GM21381 (cell line): Measurements from ENCODE around the gene HUS1.
"Not testable (repeated sequence)": the region's sequence is repeated elsewhere in the genome, so short reads cannot be mapped to it uniquely, and the experiment has no call there.

Experiments used
- ATAC-seq: cut with Tn5 transposase; IDR thresholded peaks from one replicate; pipeline ENCODE4 v1.9.1; 2021; ENCODE audit warnings: mild to moderate bottlenecking, moderate library complexity; ENCODE audit not compliant: unreplicated experiment

The HUS1 gene

DNA sequence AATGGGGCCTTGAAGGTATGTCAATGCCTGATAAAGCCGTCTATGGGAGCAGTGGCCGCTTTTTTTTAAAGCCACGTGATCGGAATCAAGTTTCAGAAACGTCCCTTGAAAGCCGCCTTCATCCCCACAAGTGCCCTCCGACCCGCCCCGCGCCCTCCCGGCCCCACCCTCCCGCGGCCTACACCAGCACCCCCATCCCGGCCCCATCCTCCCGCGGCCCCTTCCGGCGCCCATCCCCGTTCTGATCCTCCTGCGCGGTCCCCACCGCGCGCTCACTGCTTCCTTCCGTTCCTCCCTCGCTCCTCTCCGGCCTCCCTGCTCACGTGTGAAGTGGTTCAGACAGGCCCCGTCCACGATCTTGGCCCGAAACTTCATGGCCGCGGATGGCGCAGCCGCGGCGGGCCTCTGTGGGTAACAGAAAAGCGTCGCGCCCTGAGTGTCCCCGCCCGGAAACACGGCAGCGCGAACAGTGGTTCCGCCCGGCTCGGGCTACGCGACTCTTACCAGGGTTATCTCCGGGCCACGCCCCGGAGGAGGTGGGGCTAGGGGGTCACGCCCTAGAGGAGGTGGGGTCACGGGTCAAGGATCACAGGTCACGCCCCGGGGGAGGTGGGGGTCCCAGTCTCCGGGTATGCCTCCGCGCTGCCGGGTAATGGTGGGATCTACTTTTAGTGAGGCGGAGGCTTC is at the start of gene HUS1:
HUS1 (minus strand) TSS at position 471 of the 687 bp plus-strand sequence; CDS start at position 375, 96 bp downstream.
- peak; percentile 99 for ATAC-seq

DNA sequence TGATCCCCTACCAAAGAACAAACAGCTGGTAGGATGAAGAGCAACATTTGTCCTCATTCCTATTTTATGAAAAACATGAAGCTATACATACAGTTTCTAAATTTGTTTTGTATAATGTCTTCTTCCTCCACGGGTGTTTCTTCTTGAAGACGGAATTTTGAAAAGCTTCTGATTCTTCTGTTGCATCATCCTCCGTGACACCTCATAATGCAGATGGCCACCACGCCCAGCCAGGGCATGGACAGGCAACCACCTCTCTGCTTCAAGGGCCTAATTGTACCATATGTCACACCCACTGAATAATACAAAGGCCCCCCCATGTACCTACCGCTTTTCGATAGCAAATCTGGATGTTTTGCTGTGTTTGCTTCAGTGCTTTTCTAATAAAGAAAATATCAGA is 49.5 kb upstream of the HUS1 start, which contains the start of gene SUN3:
SUN3 (minus strand) TSS at position 170 of the 400 bp plus-strand sequence; CDS start at position 1, 169 bp downstream.
- no peak for ATAC-seq

DNA sequence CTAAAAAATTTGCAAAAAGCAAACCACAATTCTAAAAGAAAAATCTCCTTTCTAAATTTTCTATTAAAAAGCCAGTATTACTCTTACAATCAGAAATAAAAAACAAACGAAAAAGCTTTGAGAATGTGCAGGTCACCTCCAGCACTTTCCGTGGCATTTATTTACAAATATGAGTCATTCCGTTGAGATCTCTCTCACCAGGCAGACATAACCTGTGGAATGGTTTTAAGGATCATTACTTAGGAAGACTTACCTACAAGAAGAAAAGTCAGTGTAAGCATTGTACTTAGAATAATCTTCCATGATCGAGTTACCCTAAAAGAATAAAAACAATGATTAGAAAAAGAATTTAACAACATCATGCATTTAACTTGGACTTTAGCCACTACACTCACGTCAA is 46.2 kb upstream of the HUS1 start:
- no peak for ATAC-seq

DNA sequence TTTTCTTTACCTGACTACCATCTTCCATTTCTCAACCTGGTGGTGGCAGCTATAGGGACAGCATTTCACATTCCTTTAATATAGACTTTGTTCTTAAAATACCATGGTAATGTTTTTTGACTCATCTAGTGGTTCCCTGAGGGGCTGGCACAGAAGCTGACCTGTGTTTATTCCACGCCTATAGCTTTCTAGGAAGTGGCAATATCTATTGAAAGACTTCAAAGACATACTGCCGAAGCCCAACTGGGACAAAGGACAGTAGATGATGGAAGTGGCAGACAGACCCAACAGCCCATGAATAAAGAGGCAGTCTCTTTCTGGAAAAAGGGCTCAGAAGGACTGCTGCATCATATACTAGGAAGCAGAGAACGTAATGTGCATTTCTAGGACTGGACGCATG is 38.3 kb upstream of the HUS1 start:
- no peak for ATAC-seq

DNA sequence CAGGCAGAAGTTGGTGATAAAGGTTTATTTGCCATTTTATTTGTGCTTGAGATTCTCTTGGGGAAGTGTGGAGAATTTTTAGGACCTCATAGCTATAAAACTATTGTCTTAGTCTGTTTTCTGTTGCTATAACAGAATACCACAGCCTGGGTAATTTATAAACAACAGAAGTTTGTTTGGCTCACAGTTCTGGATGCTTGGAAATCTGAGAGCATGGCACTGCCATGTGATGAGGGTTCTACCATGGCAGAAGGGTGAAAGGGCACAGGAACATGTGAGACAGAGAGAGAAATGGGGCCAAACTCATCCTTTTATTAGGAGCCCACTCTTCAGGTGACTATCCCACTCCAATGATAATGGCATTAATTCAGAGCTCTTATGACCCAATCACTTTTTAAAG is 37.2 kb upstream of the HUS1 start:
- no peak for ATAC-seq

DNA sequence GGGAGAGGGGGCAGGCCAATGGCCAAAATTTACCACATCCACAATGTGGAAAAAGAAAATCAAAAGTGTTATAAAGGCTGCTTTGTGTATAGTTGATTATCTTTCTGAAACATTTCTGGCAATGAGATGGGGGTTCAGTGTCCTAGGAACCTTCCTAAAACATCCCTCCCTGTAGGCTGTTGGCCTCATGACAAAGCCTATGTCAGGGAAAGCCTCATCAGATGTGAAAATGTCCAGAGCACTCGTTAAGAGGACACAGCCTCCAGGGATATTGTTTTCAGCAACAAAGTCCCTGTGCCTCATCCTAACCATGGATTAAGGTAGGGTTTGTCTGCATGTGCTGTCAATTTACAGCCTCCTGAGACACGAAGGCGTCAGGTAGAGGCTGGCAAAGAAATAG is 32.5 kb upstream of the HUS1 start:
- no peak for ATAC-seq

DNA sequence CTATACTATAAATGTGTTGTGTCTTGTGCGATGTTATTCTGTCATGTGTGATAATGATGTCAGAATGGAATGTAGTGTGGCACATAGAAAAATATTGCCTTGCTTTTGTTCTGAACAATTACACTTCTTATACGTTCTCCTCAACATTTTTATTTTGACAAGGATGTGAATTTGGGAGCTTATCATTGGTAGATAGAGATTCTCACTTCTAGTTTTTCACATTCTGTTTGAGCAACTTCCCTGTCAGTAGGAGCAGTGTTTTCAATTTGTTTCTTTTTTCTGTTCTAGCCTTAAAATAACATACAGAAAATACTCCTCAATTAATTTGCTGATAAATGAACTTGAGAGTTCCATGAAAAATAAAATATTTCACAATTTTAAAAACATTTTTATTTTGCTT is 31.9 kb upstream of the HUS1 start:
- ATAC-seq: no peak

DNA sequence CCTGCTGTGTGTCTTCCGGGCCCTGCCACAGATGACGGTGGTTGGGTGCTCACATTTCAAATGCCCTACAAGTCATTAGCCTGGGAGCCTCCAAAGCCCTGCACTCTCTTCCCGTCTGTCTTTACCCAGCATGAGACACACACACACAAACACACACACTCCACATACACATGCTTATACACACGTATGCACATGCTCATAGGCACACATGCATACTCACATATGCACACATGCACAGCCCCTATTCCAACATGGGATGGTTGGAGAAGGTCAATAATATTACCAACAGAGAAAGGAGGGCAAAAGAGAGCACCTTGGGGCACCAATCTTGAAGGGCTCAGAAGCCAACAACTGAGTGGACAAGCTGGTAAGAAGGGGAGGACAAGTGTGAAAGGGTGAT is 30.5 kb upstream of the HUS1 start:
- ATAC-seq: no peak

DNA sequence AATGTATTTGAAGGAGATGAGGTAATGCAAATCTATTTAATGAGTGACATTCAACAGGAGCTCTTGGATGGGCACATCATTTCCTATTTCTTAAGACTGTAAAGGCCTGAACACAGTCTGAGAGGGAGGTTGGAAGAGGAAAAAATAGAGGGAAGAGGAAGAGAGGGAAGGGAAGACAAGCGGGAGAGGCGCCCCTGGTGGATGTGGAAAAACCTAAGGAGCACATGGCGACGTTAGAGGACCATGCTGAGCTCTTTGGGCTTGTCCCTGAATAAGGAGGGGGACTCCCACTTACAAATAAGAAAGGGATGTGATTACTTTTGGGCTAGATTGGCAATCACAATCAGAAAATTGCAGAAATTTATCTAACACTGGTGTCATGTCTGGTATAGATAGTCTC is 29.8 kb upstream of the HUS1 start:
- no peak for ATAC-seq

DNA sequence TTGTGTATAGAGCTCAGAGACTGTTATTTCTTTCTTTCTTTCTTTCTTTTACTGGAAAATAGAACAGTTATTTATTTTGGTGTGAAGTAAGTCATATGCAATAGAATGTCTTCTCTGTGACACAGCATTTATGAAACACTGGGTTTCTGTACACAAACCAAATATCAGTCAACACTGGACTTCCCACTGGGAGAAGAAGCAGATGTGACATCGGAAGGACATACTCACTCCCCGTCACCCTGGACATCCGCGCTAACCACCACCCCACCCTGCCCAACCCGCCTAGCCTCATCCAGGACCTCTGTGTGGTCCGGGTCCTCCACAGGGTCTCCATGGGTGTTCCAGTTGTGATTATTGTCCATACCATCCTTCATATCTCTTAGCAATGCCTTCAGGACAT is 27.5 kb upstream of the HUS1 start:
- ATAC-seq: no peak

DNA sequence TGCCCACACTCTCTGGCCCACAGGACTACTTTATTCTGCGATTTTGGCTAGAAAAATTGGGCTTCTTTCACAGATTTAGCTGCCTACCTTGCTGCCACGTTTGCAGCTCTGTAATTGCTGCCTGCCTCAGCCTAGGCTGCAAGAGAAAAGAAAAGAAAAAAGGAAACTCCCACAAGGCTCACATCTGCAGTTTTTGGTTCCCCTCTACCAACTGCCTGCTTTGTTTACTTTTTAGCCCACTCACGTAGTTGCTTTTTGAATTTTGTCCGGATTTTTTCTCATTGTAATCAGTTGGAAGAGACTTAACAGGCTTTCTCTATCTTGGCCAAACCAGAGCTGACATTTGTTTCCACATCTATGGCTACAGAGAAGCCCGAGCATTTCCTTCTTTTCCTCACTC is 25.2 kb upstream of the HUS1 start:
- ATAC-seq: no peak

DNA sequence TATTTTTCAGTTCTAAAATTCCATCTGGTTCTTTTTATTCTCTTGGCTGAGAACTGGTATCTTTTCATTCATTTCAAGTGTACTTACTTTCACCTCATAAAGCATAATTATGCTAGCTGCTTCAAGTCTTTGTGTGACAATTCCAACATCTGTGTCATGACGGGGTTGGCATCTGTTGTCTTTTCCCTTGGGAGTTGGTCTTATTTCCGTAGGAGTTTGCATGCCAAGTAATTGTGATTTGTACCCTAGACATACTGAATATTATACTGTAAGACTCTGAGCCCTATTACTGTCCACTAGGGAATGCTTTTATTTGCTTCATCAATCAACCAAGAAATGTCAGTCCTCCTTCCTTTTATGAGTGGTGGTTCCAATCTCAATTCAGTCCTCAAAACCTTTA is 24.6 kb upstream of the HUS1 start:
- no peak for ATAC-seq

DNA sequence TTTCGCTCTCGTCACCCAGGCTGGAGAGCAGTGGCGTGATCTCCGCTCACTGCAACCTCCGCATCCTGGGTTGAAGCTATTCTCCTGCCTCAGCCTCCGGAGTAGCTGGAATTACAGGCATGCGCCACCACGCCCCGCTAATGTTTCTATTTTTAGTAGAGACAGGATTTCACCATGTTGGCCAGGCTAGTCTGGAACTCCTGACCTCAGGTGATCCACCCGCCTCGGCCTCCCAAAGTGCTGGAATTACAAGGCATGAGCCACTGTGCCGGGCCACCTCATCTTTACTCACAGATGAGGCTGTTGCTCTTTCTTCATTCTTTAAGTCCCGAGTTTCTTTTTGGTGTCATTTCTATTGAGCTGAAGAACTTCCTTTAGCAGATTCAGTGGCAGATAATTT is 20.7 kb upstream of the HUS1 start:
- not testable (repeated sequence) for ATAC-seq

DNA sequence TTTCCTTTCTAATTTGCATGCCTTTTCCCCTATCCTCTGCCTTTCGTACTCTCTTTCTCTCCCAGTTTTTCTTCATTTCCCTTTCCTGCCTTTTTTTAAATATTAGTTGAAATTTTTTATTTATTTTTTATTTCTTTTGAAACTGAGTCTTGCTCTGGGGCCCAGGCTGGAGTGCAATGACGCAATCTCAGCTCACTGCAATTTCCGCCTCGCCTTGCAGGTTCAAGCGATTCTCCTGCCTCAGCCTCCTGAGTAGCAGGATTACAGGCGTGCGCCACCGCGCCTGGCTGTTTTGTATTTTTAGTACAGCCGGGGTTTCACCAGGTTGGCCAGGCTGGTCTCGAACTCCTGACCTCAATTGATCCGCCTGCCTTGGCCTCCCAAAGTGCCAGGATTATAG is 20.0 kb upstream of the HUS1 start:
- ATAC-seq: no peak

DNA sequence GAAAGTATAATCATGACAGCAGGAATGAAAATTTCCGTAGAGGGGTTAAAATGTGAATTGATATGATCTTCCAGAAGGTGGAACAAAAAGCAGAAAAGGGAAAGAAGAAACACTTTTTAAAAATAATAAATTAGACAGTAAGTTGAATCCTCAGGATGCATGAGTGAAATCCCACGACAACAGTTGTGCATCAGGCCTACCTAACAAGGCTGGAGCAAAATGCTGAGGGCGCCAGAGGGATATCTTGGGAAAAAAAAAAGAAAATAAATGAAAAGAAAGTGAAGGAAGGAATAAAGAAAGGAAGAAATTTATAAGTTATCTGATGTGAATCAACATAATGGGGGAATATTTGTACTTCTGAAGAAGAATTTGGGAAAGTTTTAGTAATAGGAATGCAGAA is 13.0 kb upstream of the HUS1 start:
- ATAC-seq: no peak

DNA sequence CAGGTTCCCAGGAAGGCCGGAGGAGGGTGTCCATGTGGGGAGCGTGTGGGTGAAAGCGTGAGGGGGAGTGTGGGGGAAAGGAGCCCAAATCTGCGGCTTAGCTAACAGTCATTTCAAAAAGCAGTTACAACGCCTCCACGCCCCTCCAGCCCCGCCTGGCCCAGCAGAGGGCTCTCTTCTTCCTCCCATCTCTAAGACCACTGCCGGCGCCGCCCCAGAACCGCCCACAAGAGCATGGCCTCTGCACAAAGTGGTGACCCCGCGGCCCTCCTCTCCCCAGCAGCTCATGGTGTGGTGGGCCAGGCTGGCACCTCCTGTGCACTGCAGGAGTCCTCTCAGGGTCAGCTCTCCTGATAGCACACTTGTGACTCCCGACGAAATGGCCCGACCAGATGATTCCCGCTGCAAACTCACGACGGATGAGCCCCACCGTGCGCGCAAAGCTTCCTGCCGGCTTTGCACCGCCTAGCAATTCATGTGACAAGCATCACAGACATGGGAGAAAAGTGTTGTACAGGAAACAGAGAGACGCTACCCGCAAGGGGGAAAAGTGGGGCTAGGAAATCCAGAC is 12.4 kb upstream of the HUS1 start:
- peak; percentile 99 for ATAC-seq

DNA sequence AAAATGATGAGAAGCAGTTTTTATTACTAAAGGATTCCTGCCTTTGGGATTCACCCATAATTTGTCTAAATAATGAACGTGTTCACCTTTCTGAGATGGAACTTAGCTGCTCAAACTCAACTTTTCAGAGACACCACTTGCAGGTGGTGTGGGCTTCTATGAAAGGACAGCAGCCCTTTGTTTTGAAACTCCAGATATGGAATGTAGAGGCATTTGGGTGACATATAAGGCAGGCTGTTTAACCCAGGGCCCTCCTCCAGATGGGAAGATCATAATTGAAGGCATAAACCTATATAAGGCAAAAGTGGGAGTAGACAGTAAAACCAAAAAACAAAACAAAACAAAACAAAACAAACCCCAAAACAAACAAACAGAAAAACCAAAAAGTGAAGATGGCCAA is 11.9 kb upstream of the HUS1 start:
- ATAC-seq: no peak

DNA sequence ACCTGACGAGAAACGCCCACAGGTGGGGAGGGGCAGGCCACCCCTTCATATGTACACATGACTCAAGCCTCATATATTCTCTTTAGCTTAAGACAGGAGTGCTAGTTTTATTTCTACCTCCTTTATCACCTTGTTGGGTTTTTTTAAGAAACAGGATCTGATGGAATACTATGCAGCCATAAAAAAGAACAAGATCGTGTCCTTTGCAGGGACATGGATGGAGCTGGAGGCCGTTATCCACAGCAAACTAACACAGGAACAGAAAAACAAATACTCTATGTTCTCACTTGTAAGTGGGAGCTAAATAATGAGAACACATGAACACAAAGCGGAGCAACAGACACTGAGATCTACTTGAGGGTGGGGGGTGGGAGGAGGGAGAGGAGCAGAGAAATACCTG is 11.2 kb upstream of the HUS1 start:
- ATAC-seq: no peak

DNA sequence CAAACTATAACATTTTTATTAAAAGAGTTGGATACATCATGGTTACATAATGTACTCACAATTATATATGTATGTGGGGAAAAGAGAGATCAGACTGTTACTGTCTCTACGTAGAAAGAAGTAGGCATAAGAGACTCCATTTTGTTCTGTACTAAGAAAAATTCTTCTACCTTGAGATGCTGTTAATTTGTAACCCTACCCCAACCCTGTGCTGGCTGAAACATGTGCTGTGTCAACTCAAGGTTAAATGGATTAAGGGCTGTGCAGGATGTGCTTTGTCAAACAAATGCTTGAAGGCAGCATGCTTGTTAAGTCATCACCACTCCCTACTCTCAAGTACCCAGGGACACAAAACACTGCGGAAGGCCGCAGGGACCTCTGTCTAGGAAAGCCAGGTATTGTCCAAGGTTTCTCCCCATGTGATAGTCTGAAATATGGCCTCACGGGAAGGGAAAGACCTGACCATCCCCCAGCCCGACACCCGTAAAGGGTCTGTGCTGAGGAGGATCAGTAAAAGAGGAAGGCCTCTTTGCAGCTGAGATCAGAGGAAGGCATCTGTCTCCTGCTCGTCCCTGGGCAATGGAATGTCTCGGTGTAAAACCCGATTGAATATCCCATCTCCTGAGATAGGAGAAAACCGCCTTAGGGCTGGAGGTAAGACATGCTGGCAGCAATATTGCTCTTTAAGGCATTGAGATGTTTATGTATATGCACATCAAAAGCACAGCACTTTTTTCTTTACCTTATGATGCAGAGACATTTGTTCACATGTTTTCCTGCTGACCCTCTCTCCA is 10.4 kb upstream of the HUS1 start:
- not testable (repeated sequence) for ATAC-seq

DNA sequence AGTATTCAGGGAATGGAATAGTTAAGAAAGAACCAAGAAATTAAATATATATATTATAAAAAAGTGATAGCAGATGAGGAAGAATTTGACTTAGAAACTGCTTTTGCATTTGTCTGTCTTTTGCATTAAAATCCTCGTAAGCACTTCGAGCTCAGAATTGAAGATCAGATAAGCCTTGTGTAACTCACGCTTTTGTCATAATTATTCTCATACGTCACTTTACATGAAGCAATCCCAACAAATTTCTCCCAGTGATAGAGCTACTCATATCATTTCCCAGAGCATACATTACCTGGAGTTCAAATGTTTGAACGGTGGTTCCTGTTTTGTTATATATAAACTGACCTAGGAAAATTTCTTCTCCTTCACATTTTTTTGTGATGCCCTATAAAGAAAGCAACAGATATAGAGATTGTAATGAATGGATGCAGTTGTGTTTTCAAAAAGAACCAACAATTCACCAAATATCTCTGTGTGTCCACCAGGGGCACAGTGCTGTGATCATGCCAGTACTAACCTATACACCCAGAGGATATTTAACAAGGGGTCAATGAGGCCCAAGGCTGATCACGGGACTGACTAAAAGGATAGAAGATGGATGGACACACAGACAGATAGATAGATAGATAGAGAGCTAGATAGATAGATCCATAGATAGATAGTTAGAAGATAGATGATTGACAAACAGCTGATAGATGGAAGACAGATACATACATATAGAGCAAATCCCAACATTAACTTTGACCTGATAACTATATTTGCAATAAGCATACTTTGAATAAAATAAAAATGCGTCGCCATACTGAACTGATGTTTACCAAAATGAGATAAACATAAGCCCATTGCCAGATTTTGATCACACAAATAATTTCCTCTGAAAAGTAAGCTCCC is 9.3 kb upstream of the HUS1 start:
- no peak for ATAC-seq

DNA sequence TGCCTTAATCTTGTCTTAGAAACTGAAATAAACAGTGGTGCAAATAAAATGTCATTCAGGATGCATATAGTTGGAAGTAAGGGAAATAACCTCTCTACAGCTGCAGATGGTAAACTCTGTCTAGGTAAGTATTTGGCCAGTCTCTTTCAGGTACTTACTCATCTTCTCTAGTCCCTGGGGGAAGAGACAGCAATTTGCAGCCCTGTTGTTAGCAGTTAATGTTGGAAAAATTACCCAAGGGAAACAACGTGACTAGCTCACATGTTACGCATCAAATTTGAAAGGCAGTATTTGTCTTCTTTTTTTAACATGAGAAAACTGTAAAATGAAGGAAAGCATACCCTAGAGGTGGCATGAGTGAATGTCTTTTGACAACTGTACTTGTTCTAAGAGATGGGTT is 3.2 kb upstream of the HUS1 start:
- no peak for ATAC-seq
